HG03103 (cell line): ENCODE results near the gene NOL3.
"Not testable (repeated sequence)": the region's sequence is repeated elsewhere in the genome, so short reads cannot be mapped to it uniquely, and the experiment has no call there.

ENCODE experiments used
- ATAC-seq: cut with Tn5 transposase; IDR thresholded peaks from one replicate; pipeline ENCODE4 v1.9.1; 2021; ENCODE audit warnings: low read depth; ENCODE audit not compliant: unreplicated experiment

NOL3 gene

GRCh38 chr16:67170168-67170948, at the start of gene NOL3:
Gene NOL3 (plus strand): TSS chr16:67170538.
- peak; percentile 31 for ATAC-seq

GRCh38 chr16:67122799-67123198, 47.5 kb upstream of the NOL3 start:
- not testable (repeated sequence) for ATAC-seq

- no peak for ATAC-seq
Observed at GRCh38 chr16:67128417-67128816, 41.9 kb upstream of the NOL3 start.

- no peak for ATAC-seq
Observed at GRCh38 chr16:67128887-67129286, 41.5 kb upstream of the NOL3 start.

- ATAC-seq, result no peak
Observed at GRCh38 chr16:67129422-67129821, 40.9 kb upstream of the NOL3 start.

- ATAC-seq, result no peak
Observed at GRCh38 chr16:67137605-67138004, 32.7 kb upstream of the NOL3 start.

- ATAC-seq, result no peak
Observed at GRCh38 chr16:67141391-67141790, 28.9 kb upstream of the NOL3 start.

- ATAC-seq, result no peak
Observed at GRCh38 chr16:67142342-67142741, 28.0 kb upstream of the NOL3 start.

- no peak for ATAC-seq
Observed at GRCh38 chr16:67144943-67145342, 25.4 kb upstream of the NOL3 start.

- no peak for ATAC-seq
Observed at GRCh38 chr16:67145746-67146145, 24.6 kb upstream of the NOL3 start.

- ATAC-seq, result no peak
Observed at GRCh38 chr16:67146523-67147357, 23.6 kb upstream of the NOL3 start.

GRCh38 chr16:67147437-67148140, 22.7 kb upstream of the NOL3 start:
- no peak for ATAC-seq

GRCh38 chr16:67148221-67148620, 22.1 kb upstream of the NOL3 start:
- ATAC-seq, result no peak

- no peak for ATAC-seq
Observed at GRCh38 chr16:67148656-67149275, 21.6 kb upstream of the NOL3 start.

GRCh38 chr16:67149276-67150046, 20.9 kb upstream of the NOL3 start:
- ATAC-seq, result no peak

- ATAC-seq, result no peak
Observed at GRCh38 chr16:67150047-67150832, 20.1 kb upstream of the NOL3 start.

- ATAC-seq, result no peak
Observed at GRCh38 chr16:67150833-67151396, 19.4 kb upstream of the NOL3 start, which contains the start of gene B3GNT9. Gene B3GNT9 (minus strand): TSS chr16:67150998. CDS start chr16:67150485, 513 bp downstream.

GRCh38 chr16:67151431-67152097, 18.8 kb upstream of the NOL3 start:
- ATAC-seq, result no peak
